Tibial nerve (tissue), 4 donors: ENCODE measurements around the gene CABP4.

Source experiments
- CTCF ChIP-seq, 5 experiments: fragments of 200-600 bp in 3 of 5; fragments of 450-650 bp in 2 of 5; sonication (generic) in 3 of 5; IDR thresholded peaks; one replicate each; pipeline ENCODE4 v1.5.1; 2016 to 2019; ENCODE audit warnings: antibody characterized with exemption in 5 of 5, mild to moderate bottlenecking in 3 of 5, moderate library complexity in 2 of 5
- EP300 ChIP-seq, 2 donors: sonication (generic); formaldehyde crosslinking; IDR thresholded peaks; one replicate each; pipeline ENCODE4 v1.6.1; 2017; ENCODE audit warnings: antibody characterized with exemption in 2 of 2, mild to moderate bottlenecking in 1 of 2
- POLR2A ChIP-seq, 2 donors: fragments of 450-650 bp; IDR thresholded peaks; one replicate each; pipeline ENCODE4 v1.6.1; 2017; ENCODE audit warnings: antibody characterized with exemption in 2 of 2, mild to moderate bottlenecking in 2 of 2, moderate library complexity in 2 of 2

- TF ChIP-seq CTCF (IDR thresholded peaks at IDR 0.05): no peak
- TF ChIP-seq POLR2A (IDR thresholded peaks at IDR 0.05): no peak
- no peak for TF ChIP-seq EP300 (IDR thresholded peaks at IDR 0.05)
These were observed 20.0 kb upstream of the CABP4 start for GRCh38 chr11:67435031-67435726.
